Ureter (tissue), 1 donor: ENCODE results near the gene PRKN. TPM values are rescaled to one million over a fixed set of nuclear protein-coding genes. Genes with fewer than 3 reads are reported as not detected.
"Not testable (repeated sequence)": the region's sequence is repeated elsewhere in the genome, so short reads cannot be mapped to it uniquely, and the experiment has no call there.

Source experiments
- DNase-seq: peaks from one replicate; pipeline ENCODE4 v3.0.0-alpha.2; 2020; ENCODE audit warnings: low spot score
- total RNA-seq: library from RNA; stranded (reverse); gene quantifications from one replicate; pipeline ENCODE4 v1.2.4, GENCODE V29; 2023
- donor health status: DM: yes; HTN: yes; CAD: no.

Gene PRKN
- total RNA-seq, 1 donor from 2014 or later = 12.1 TPM

DNA sequence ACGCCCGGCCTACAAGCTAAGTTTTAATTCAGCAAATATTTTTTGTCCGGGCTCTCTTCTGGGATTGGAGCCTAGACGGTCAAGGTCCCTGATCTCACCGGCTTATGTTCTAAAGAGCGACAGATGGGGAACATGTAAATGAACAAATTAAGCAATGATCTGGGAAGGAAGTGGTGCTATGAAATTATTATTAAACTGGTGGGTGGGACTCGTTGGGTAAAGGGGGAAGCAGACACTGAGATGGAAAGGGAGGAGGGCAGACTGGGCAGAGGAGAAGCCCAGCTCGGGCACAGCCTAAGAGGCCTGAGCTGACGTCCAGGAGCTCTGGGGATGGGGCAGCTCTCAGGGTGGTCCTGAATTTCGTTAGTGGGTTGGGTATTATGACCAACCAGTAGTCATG, 1371.9 kb downstream of the PRKN start:
- DNase-seq = no peak

DNA sequence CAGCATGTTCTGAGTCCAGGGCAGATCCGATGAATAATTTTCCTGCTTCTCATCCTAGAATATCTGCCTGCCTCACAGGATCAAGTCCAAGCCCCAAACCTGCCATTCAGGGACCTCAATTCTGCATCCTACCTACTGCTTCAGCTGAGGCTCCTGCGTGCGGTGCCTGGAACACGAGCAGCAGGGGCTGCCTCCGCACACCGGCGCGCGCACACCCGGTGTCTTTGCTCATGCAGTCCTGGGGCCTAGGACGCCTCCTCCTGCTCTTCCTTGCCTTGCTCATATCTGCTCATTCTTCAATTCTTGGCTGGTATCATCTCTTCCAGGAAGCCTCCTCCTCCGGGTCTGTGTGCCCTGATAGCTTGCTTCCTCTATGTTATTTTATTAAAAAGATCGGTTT, 1372.6 kb downstream of the PRKN start:
- DNase-seq = no peak

- DNase-seq = no peak
Measured at GRCh38 chr6:161354276-161354840, 1373.2 kb downstream of the PRKN start.

DNA sequence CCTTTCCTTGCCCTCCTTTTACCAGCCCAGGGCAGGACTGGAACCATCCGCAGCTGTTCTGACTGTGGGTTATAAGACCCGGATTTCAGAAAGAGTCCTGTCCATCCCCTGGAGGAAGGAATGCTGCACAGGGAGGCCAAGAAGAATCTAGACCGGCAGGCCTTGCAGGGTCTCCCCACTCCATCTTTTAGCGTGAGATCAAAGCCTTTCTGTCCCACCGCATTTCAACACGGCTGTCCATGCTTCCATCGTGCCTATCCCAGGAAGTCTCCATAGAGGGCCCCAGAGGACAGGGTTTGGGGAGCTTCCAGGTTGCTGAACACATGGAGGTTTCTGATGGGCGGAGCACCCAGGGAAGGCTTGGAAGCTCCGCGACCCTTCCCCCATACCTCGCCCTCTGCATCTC, 1374.4 kb downstream of the PRKN start:
- no peak for DNase-seq

- DNase-seq = no peak
Measured at GRCh38 chr6:161351858-161352257, 1375.7 kb downstream of the PRKN start.

- no peak for DNase-seq
Measured at GRCh38 chr6:161349886-161350285, 1377.7 kb downstream of the PRKN start.

DNA sequence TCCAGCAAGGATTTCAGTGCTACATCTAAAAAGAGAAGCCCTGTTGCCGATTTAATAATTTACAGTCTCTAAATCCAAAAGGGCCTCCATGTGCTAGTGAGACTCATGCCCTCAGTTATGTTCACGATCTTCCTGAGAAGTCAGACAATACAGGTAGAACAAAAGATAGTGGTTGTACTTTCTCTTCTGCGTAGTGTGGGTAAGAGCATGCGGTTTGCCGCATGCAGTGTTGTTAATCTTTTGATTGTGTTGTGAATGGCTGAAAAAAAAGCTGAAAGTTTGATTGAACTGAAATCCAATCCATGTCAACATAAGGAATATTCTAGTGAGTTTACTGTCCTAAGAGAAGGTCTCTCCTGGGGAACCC, 1379.0 kb downstream of the PRKN start:
- no peak for DNase-seq

DNA sequence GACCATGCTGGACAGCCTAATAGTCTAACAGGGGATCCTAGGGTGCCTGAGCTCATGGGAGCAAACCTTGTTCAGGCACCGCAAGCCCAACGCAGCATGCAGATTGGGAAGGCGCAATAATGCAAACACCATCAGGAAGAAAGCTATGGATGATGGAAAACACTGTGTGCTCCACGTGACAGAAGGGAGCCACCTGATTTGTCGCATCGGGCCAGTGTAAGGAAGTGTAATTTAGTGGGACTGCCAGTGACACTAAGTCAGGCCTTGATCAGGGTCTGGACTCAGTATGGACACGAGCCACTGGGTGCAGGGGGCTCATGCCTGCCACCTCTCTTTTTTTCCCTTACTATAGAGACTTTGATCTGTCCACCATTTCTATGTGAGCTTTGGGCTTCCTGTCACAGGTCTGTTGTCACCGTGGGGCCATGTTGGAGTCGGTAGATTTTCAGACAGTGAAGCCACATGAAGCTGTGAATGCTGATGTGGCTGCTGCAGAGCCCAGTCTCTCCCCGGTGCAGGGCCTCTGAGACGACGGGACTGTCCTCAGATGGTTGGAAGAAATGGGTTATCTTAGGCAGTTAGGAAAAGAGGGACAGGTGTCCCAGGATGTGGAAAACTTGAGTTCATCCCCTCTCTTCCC, 1379.5 kb downstream of the PRKN start:
- DNase-seq = no peak

DNA sequence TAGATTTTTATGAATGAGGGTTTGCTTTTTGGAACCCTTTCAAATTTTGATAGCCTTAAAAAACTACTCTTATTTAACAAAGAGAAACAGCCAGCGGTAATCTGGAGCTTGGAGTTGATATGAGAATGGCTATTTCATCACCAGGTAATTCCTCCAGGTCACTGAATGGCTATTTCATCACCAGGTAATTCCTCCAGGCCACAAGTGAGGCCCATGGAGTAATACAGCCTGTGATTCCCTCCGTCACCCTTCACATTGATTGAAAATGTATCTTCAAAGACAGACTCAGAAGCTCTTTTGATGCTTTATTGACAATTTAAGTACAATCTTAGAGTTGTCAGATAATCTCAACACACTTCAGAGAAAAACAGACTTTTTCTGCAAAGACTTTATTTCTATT, 1380.4 kb downstream of the PRKN start:
- DNase-seq = no peak

DNA sequence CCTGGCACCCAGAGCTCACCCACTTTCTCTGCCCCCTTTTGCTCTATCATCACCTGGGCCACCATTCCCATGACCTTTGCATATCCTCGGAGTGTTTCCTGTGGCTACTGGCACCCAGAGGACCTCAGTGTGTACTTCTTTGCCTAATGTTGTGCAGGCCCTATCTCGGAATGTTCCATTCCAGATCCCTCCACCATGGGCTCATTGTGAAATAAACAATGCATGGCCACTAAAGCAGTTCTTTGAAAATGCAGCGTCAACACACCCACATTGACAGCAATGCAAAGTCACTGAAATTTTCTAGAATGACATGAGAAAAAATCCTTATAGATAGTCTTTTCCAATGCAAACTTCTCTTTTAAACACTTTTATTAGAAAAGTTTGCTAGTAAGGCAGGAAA, 1380.8 kb downstream of the PRKN start:
- DNase-seq = no peak

DNA sequence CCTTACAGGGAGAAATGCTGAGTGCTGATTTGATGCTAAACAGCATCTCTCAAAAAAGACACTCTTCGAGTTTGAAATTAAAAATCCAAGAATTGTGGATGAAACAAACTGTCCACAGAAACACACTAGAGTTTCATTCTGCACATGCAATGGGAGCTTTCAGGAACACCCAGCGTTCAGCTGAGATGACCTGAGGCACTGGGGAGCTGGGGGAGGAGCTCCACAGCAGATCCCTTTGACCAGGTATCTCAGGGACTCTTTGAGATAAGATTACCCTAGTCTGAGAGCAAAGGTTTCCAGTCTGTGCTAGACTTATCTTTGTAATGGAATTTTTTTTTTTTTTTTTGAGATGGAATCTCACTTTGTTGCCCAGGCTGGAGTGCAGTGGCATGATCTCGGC, 1382.9 kb downstream of the PRKN start:
- DNase-seq = no peak

DNA sequence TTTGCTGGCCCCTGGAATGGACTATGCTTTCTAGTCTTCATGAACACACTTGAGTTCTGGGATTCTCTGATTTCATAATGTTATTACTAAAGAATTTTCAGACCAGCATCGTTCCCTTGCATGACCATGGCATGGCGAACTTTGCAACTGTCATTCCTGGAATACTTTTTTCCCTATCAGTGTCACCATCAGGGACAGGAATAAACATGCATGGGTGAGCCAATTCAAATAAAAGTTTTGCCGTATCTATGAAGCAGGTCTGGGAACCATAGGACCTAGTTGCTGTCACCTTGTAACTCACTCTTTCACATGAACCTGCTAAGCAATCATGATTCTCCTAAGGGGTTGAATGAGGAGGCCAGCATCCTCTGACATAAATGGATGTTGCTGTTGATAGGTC, 1385.5 kb downstream of the PRKN start:
- no peak for DNase-seq

- DNase-seq = no peak
Measured at GRCh38 chr6:161341638-161342037, 1385.9 kb downstream of the PRKN start.

GRCh38 chr6:161338015-161338414, 1389.6 kb downstream of the PRKN start:
- DNase-seq = no peak

- no peak for DNase-seq
Measured at GRCh38 chr6:161336479-161336878, 1391.1 kb downstream of the PRKN start.

DNA sequence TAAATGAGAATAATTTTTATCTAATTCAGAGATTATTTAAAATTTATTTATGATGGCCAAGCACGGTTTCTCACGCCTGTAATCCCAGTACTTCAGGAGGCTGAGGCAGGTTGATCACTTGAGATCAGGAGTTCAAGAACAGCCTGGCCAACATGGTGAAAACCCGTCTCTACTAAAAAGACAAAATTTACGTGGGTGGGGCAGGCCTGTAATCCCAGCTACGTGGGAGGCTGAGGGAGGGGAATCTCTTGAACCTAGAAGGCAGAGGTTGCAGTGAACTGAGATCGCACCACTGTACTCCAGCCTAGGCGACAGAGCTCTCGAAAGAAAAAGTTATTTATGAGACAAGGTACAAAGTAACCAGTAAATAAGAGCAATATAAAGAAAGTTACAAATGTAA, 1394.2 kb downstream of the PRKN start:
- DNase-seq = no peak

GRCh38 chr6:161331402-161332081, 1396.0 kb downstream of the PRKN start:
- DNase-seq = not testable (repeated sequence)

GRCh38 chr6:161327360-161327953, 1400.1 kb downstream of the PRKN start:
- no peak for DNase-seq

- no peak for DNase-seq
Measured at GRCh38 chr6:161319231-161319630, 1408.3 kb downstream of the PRKN start.

GRCh38 chr6:161318456-161318855, 1409.1 kb downstream of the PRKN start:
- DNase-seq = no peak

DNA sequence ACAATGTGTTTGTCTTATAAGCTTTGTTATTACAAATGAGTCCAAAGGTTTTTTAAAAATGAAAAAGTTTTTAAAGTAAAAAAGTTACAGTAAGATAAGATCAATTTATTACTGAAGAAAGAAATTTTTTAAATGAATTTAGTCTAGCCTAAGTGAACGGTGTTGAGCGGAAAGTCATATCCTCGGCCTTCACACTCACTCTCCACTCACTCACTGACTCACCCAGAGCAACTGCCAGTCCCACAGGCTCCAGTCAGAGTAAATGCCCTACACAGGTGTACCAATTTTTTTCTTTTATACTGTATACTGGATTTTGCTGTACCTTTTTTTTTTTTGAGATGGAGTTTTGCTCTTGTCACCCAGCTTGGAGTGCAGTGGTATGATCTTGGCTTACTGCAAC, 1411.0 kb downstream of the PRKN start:
- DNase-seq = no peak

- not testable (repeated sequence) for DNase-seq
Measured at GRCh38 chr6:161315246-161315917, 1412.2 kb downstream of the PRKN start.
